ENCODE measurements around the gene ACACB.

The ACACB gene

DNA sequence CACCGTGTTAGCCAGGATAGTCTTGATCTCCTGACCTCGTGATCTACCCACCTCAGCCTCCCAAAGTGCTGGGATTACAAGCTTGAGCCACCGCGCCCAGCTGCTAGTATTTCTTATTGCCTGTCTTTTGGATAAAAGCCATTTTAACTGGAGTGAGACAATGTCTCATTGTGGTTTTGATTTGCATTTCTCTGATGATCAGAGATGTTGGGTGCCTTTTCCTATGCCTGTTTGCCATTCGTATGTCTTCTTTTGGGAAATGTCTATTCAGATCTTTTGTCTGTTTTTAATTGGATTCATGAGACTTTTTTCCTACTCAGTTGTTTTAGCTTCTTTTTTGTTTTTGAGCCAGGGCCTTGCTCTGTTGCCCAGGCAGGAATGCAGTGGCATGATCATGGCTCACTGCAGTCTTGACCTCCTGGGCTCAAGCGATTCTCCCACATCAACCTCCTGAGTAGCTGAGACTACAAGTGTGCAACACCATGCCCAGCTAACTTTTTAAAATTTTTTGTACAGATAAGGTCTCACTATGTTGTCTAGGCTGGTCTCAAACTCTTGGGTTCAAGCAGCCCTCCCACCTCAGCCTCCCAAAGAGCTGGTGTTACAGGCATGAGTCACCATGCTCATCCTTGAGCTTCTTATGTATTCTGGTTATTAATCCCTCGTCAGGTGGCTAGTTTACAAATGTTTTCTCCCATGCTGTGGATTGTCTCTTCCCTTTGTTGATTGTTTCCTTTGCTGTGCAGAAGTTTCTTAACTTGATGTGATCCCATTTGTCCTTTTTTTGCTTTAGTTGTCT, 65.9 kb downstream of the ACACB start:
- DNase-seq, result no peak

DNA sequence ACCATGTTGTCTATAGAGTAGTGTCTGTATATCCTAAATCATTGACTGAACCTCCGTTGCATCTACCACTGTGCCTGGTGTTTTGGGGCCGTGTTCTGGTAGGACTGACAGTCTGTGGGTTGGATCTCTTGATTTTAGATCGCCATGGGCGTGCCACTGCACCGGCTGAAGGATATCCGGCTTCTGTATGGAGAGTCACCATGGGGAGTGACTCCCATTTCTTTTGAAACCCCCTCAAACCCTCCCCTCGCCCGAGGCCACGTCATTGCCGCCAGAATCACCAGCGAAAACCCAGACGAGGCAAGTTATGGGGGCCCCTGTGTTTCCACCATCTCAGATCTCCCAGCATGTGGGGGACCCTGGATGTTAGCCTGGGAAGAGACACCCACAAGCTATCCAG, 69.1 kb downstream of the ACACB start:
- no peak for DNase-seq

DNA sequence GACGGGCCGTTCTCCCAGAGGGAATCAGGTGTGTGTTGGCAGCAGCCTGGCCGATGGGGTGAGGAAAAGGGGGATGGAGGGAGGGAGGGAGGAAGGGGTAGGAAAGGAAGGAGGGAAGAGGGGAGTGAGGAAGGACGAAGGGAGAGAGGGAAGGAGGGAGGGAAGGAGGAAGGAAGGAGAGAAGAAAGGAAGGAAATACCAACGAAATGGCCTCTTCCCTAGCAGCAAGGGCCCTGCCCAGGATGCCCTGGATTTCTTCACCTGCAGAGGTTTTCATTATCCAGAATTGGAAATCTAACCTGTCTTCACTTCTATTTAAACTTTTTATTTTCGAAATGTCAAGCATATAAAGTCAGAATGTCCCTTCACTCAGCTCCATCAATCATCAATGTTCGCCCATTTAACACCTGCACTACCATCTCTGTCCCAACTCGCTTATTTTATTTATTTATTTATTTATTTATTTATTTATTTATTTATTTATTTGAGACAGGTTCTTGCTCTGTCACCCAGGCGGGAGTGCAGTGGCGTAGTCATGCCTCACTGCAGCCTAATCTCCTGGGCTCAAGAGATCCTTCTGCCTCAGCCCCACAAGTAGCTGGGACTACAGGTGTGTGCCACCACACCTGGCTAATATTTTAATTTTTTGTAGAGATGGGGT, 70.7 kb downstream of the ACACB start:
- no peak for DNase-seq

DNA sequence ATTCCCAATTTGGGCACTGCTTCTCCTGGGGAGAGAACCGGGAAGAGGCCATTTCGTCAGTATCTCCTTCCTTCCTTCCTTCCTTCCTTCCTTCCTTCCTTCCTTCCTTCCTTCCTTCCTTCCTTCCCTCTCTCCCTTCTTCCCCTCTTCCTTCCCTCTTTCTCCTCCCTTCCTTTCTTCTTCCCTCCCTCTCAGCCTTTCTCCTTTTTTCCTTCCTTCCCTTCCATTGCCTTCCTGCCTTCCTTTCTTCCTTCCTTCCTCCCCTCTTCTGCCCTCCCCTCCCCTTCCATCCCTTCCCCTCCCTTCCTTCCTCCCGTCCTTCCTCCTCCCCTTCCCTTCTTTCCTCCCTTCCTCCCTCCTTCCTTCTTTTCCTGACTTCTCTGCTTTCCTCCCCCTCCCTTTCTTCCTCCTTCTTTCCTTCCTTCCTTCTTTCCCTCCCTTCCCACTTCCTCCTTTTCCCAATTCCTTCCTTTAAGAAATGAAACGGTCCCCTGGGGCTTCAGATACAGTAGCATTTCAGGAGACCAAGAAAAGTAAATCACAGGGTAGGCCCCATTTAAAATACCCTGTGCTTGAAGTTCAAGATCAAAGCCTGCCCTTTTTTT, 71.8 kb downstream of the ACACB start:
- DNase-seq, result no peak

DNA sequence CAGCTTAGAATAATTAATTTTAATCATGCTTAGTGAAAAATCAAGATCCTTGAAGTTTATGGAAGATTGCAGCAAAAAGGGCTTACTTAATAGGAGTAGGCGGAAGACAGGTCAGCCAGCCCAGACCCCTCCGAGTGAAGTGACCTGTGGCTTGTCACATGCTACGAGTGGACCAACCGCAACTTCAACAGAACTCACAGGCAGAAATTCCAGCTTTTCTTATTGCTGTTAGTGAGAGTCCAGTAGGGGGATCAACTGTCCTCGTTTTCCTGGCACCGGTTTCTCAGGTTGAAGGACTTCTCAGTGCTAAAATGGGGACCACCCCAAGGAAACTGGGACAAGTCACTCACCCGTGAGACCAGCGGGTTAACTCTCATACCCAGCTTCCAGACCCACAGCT, 72.9 kb downstream of the ACACB start:
- no peak for DNase-seq

DNA sequence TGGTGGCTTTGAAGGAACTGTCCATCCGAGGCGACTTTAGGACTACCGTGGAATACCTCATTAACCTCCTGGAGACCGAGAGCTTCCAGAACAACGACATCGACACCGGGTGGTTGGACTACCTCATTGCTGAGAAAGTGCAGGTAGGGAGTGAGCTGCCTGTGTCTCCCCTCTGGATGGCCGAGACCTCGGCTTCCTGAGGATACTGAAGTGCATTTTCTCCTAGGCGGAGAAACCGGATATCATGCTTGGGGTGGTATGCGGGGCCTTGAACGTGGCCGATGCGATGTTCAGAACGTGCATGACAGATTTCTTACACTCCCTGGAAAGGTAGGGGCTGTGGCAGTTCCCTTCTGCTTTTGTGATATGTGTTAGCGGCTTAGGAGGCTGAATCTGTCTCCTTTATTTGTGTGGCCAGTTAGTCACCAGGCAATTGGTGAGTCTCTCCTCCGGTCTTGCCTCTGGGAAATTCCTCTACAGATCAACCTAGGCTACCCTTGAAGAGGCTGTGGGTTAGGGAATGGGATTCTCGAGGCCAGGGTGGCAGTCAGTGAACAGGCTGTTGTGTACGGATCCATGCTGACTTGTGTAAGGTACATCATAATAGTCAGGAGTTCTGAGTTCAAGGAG, 75.3 kb downstream of the ACACB start:
- DNase-seq, result no peak

DNA sequence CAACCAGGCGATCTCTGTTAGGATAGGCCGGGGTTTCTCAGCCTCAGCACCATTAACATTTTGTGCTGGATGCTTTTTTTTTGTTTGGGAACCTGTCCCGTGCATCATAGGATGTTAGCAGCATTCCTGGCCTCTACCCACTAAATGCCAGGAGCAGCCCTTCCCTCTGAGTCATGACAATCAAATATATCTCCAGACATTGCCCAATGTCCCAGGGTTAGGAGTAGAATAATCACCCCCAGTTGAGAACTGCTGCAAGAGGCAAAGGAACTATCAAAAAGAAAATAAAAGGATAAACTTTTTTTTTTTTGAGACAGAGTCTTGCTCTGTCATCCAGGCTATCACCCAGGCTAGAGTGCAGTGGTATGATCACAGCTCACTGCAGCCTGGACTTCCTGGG, 76.0 kb downstream of the ACACB start:
- no peak for DNase-seq

DNA sequence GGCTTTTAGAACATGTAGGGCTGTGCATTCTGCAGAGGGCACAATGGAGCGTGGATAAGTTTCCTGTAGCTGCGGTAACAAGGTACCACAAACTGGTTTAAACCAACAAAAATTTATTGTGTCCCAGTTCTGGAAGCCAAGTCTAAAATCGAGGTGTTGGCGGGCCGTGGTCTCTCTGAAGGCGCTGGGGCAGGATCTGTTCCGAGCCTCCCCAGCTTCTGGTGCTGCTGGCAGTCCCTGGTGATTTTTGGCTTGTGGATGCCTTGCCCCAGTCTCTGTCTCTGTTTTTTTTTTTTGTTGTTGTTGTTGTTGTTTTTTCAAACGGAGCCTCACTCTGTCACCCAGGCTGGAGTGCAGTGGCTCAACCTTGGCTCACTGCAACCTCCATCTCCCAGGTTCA, 77.5 kb downstream of the ACACB start:
- DNase-seq, result no peak

DNA sequence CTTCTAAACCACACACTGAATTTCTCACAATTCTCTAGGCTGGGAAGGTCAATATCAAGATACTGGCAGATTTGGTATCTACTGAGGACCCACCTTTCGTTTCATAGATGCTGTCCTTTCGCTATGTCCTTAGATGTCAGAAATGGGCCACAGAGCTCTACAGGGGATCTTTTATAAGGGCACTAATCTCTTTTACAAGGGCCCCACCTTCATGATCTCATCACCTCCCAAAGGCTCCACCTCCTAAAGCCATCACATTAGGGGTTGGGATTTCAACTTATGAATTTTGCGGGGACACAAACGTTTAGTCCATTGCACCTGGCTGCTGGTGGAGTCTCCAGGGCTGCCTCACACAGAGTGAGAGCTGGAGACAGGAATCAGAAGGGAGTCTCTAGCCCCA, 79.9 kb downstream of the ACACB start:
- no peak for DNase-seq

DNA sequence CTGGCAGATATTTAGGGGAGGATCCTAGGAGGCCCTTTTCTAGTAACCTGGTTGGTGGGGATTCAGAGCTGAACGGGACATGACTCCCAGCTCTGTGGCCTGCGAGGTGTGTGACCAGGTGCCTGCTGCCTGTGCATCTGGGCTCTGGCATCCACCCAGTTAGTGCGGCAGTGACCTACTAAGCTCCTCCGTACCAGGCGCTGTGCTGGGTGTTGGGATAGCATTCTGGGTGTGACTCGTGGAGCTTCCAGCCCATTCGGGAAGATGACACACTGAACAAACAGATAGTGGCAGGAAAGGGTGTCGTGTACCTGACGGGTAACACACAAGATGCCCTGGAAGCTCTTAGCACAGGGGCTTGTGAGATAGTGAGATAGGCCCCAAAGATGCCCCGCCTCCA, 80.9 kb downstream of the ACACB start:
- no peak for DNase-seq

DNA sequence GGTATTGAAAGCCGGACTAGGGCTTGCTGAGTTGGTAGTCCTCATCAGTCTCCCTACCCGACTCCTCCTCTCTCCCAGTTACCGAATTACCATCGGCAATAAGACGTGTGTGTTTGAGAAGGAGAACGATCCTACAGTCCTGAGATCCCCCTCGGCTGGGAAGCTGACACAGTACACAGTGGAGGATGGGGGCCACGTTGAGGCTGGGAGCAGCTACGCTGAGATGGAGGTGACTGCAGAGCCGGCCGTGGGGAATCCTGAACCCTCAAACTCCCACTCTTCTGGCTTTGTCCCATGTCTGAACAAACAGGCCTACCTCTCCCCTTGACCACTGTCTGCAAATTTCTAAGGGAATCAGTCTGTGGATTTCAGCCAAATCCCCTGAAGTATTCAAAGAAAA, 82.9 kb downstream of the ACACB start:
- no peak for DNase-seq

DNA sequence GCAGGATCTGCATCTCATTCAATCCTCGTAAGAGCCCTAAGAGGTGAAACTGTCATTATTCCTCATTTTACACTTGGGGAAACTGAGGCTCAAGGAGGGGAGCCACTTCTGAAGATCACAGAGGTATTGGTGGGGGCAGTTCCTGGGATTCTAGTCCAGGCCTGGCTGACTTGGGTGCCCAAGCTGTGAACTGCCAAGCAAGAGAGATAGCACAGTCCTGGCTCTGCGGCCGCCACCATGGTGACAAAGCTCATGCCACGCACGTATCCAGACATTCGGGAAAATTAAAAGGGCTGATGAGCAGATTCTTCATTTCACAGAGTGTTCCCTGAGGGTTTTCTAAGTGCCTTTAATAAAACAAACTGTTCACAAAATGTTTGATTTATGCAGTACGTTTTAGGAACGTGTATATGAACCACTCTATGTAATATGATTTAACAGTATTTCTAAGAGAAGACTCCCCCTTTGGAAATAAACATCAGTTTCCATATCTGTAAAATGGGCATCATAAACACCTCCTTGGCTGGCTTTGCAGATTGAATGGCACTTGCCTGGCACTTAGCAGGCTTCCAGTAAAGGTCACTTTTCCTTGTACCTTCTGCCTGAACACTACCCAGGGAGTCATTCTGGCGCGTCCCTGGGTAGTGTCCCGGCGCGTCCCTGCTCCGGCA, 84.6 kb downstream of the ACACB start:
- DNase-seq, result no peak

DNA sequence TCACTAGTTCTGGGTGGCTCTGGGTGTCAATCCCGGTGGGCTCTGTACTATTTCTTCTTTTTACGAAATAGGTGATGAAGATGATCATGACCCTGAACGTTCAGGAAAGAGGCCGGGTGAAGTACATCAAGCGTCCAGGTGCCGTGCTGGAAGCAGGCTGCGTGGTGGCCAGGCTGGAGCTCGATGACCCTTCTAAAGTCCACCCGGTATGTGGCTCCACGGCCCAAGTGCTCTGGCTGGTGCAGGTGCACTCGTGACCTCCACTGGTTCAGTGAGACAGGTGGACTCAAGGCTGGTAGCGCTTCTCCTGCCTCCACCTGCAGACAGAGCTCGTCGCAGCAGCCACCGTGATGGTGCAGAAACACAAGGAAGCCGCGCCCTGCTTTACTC, 85.1 kb downstream of the ACACB start:
- no peak for DNase-seq

DNA sequence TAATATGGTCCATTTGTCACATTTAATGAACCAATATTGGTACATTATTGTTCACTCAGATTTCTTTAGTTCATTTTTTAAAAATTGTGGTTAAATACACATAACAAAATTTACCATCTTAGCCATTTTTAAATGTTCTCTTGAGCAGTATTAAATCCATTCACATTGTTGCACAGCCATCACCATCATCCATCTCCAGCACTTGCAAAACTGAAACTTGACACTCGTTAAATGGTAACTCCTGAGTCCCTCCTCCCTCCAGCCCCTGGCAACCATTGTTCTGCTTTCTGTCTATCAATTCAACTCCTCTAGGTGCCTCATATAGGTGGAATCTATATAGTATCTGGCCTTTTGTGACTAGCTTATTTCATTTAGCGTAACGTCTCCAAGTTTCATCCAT, 86.4 kb downstream of the ACACB start:
- DNase-seq, result no peak

DNA sequence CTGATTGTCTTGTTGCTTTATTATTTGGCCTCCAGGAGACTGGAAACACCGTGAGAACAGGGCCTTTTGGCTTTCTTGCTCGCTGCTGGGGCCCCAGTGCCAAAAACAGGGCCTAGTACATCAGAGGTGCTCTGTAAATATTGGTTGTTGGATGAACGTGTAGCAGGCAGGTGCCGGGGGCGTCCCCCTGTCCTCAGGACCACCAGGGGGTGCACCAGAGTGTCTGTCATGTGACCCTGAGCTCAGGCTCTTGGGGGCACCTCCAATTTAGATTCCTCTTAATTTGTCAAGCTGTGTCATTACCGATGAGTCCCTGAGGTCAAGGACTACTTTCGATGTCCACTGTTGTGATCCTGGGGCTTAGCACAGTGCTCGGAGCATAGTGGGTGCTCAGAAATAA, 87.1 kb downstream of the ACACB start:
- DNase-seq, result no peak

DNA sequence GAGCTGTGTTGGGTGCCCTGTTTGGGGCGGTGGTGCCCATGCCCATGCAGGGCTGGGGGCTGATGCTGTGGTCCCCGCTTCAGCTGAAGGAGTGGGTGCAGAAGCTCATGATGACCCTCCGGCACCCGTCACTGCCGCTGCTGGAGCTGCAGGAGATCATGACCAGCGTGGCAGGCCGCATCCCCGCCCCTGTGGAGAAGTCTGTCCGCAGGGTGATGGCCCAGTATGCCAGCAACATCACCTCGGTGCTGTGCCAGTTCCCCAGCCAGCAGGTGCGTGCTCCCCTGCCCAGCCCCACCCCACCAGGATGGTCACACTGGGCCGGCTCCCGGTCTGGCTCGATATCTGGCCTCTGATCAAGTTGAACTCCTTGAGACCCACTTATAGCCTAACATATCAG, 92.7 kb downstream of the ACACB start:
- no peak for DNase-seq

DNA sequence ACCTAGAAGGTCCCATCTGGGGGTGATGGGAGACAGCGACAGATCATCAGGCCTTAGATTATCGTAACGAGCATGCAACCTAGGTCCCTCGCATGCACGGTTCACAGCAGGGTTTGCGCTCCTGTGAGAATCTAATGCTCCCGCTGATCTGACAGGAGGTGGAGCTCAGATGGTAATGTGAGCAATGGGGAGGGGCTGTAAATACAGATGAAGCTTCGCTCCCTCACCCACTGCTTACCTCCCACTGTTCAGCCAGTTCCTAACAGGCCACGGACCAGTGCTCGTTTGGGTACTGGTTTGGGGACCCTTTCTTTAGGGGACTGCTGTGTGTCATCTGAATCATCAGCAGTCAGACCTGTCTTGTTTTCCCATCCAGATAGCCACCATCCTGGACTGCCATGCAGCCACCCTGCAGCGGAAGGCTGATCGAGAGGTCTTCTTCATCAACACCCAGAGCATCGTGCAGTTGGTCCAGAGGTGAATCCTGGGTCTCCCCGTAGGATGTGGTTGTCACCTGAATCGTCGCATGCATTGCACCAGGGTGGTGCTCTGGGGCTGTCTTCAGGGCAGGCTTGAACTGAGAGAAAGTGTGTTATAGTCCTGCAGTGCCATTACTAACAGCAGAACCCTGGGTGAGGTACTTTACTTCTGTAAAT, 96.2 kb downstream of the ACACB start:
- no peak for DNase-seq

DNA sequence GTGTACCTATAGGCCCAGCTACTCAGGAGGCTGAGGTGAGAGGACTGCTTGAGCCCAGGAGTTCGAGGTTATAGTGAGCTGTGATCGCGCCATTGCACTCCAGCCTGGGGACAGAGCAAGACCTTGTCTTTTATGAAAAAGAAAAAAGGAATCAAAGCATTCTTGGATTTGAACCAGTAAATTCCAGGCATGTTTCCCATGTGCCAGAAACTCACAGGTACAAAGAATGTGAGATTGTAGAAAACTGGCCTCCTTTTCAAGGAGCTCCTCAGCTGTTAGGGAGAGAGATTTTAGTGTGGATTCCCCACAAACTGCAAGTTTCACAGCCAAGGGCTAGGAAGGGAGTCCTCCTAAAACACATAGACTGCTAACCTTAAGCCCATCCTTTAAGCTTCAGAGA, 97.7 kb downstream of the ACACB start:
- DNase-seq, result no peak

DNA sequence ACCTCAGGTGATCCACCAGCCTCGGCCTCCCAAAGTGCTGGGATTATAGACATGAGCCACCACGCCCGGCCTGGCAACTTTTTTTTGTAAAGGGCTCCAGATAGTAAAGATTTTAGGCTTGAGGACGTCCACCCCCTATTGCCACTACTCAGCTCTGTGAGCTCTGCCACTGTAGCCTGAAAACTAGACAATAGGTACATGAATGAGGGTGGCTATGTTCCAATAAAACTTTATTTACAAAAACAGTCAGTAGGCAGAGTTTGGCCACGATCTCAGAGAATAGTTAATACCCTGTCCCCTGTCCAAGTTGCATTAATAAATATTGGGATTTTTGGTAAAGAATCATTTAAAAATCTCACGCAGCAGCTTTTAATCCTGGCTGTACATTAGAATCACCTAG, 102.6 kb downstream of the ACACB start:
- DNase-seq, result no peak

DNA sequence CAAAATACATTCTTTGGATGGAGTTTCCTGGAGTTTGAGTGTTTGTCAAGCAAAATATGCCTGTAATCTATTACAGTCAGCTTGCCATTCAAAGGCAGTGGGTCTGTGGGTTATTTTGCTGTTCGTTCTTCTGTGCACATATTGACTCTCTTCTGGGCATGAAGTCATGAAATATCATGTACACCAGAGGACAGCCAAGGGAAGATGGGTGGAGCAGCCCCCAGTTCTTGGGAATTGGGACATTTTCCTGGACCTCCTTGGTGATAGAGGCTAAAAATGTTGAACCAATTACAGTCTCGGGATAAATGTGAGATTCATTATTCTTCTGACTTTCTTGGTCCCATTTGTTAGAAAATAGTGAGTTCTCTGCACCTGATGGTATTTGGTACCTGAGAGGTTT, 103.6 kb downstream of the ACACB start:
- DNase-seq, result no peak

DNA sequence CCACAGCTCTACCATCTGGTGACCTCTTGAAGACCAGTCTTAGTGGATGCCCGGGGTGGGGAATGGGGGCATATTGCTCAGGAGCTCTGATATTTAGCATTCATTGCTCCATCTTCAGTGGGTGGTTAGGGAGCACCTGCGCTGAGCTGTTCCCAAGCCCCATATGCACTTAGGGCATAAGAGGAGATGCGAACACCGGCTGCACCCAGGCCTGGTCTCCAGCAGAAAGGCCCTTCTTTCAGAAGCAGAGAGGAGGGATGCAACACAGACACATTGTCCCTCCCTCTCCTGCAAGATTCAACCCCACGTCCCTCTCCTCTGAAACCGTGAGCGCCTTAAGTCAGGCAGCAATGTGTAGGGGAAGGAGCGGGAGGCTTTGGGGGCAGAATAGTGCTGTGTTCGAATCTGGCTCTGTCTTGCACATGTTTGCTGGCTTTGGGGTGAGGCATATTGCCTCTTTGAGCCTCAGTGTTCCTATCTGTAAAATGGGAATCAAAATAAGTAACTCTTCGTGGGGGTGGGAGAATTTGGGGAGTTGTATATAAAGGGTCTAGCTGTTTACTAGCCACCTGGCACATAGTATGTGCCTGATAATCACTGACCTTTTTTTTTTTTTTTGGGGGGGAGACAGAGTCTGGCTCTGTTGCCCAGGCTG, 105.0 kb downstream of the ACACB start:
- DNase-seq, result no peak

DNA sequence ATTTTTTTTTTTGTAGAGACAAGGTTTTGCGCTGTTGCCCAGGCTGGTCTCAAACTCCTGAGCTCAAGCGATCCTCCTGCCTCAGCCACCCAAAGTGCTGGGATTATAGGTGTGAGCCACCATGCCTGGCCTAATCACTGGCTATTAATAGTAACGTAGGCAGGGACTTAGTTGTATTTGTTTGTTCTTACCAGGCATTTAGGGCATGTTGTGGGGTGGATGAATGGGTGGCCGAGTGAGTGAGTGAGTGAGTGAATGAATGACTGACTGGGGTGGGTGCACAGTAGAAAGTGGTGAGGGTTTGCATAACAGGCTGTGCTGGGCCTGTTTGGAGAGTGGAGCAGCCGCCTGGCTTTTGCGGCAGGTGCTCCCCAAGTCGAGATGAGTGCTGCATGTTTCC, 105.7 kb downstream of the ACACB start:
- no peak for DNase-seq

Measured in activated CD4-positive, alpha-beta T cell treated with anti-CD3 and anti-CD28 coated beads for 4 hours (primary cell).